HG02840 (cell line): ENCODE data around the gene IFT22.
"Not testable (repeated sequence)": the region's sequence is repeated elsewhere in the genome, so short reads cannot be mapped to it uniquely, and the experiment has no call there.

Experiments
- ATAC-seq: cut with Tn5 transposase; IDR thresholded peaks from one replicate; pipeline ENCODE4 v1.9.1; 2021; ENCODE audit warnings: mild to moderate bottlenecking, moderate library complexity, moderate number of reproducible peaks; ENCODE audit not compliant: unreplicated experiment, low FRiP score

The IFT22 gene

GRCh38 chr7:101285171-101285570 is 36.4 kb downstream of the IFT22 start:
- no peak for ATAC-seq

- ATAC-seq, result not testable (repeated sequence)
Observed at GRCh38 chr7:101280912-101281311, 40.7 kb downstream of the IFT22 start.

GRCh38 chr7:101278461-101279292 is 42.9 kb downstream of the IFT22 start:
- no peak for ATAC-seq

DNA sequence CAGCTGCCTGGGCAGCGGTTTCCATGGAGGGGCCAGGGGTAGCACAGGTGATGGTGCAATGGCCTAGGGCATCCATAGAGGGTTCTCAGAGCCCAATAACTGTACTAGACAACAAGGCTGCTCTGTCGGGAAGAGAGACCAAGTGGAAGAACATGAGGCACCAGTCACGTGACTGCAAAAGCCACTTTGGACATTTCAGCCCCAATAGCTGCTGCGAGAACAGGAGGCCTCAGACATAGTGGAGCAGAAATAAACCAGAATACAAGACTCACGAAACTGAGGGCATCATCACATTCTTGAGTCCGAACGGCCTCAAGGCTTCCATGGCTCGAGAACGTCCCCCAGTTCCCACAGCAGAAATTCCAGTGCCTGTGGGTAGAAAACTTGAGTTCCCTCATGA is 44.5 kb downstream of the IFT22 start:
- ATAC-seq, result no peak

DNA sequence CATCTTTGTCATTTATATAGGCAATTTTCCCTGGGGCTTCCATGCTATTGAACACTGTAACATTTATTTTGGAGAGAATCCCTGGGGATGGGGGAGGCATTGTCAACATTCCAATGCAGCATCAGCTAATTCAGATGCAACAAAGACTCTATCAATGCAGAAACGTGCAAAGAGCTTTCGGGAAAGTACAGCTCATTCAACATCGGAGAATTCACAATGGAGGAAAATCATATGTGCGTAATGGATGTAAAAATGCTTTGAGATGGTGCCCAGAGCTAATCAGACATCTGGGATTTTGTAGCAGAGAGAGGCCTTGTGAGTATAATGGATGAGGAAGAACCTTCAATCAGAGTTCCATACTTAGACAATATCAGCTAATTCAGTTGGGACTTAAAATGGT is 48.4 kb downstream of the IFT22 start:
- no peak for ATAC-seq

DNA sequence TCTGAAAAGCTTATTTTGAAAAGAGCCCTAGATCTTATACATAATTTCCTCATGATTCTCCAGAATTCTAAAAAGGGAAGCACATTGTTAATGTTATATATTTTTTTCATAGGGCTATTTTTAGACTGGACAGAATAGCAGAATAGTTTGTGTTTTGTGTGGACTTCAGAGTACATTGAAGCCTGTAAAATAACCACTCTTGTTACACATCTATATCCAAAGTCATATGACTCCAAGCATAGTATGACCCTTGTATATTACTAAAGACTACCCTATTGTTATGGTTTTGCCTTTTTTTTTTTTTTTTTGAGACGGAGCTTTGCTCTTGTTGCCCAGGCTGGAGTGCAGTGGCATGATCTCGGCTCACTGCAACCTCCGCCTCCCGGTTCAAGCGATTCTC is 50.6 kb downstream of the IFT22 start:
- ATAC-seq, result no peak

DNA sequence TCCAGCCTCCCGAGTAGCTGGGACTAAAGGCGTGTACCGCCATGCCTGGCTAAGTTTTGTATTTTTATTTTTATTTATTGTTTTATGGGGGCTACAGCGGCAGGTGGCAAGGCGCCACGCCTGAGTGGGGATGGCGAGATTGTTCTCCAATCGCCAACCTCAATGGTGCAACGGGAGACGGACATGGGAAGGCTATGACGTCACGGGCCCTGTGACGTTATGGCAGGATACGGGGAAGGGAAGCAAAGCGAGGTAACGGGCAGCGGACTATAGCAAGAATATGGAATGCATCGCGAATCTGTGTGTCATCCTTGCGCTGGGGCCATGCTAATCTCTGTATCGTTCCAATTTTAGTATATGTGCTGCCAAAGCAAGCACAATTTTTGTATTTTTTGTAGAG is 51.9 kb downstream of the IFT22 start:
- no peak for ATAC-seq

DNA sequence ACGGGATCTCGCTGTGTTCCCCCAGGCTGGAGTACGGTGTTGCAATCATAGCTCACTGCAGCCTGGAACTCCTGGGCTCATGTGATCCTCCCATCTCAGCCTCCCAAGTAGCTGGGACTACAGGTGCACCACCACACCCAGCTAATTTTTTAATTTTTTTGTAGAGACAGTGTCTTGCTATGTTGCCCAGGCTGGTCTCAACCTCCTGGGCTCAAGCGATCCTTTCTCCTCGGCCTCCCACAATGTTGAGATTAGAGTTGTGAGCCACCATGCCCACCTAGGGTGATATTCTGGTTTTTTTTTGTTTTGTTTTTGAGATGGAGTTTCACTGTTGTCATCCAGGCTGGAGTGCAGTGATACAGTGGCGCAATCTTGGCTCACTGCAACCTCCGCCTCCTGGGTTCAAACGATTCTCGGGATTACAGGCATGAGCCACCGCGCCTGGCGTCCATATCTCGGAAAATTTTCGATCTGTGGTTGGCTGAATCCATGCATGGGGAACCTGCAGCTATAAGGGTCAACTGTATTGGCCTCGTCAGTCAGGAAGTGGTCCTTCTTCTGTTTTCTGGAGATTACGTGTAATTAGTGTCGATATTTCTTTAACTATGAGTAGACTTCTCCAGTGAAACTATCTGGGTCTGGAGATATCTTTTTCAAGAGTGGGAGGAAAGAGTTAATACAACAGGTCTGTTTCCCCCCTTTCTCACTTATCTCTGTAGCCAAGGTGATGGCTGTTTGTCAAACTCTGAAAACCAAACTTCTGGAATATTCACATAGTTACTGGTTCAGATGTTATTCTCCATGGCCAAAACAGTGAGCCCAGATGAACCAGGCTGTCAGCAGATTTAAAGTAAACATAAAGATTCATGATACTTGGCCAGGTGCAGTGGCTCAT is 55.7 kb downstream of the IFT22 start:
- no peak for ATAC-seq

DNA sequence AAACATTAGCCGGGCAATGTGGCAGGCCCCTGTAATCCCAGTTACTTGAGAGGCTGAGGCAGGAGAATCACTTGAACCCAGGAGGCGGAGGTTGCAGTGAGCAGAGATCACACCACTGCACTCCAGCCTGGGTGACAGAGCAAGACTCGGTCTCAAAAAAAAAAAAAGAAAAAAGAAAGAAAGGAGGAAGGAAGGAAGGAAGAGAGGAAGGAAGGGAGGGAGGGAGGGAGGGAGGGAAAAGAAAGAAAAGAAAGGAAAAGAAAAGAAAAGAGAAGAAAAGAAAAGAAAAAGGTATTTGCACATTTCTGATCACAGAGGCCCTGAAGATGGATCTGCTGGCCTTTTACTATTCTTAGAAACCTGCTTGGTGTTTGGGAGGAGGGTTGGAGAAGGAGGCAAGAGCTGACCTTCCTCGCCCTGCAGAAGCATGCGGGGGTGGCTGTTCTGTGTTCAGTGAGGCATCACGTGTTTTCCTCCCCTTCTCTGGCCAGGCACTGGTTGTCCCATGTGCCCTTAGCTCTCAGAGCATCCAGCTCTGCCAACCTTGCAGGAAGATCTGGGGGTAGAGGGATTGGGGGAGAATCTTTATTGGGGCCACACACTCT is 57.4 kb downstream of the IFT22 start:
- ATAC-seq, result not testable (repeated sequence)
